ENCODE measurements around the gene PPRC1. TPM values are rescaled to one million over a fixed set of nuclear protein-coding genes. Genes with fewer than 3 reads are reported as not detected.

The PPRC1 gene
- total RNA-seq, 1 experiment from 2014 or later: 68.2 TPM

DNA sequence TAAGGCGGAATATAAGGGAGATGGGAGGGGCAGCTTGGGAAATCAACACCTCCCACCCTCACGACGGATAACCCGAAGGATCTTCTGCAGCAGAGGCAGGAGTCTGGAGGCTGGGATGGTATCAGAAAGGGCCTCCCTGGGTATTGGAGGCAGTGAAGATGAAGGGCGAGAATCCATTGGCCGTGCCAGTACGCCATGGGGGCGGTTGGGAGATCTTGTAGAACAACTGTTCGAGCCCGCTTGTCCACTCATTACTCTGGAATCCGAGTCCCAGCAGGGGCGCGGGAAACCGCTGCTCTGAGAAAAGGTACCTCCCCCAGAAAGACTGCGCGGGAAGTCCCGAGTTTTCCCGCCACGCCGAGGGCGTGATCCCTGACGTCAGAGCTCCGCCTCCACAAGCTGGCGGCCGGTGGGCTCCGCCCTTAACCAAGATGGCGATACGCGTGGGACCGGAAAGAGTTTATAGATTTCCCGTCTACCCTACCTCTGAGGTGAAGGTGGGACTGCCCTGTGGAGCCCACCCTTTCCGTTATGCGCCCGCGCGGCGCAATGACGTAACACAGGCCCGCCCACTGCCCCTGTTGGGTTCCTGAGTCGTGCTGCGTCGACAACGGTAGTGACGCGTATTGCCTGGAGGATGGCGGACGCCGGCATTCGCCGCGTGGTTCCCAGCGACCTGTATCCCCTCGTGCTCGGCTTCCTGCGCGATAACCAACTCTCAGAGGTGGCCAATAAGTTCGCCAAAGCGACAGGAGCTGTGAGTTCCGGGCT lies 19.1 kb downstream of the PPRC1 start, which contains the start of gene NOLC1:
Gene NOLC1 (plus strand): TSS at position 616 of the 771 bp plus-strand sequence. CDS start 22 bp downstream, at position 638.
- H3K9me3 Mint-ChIP-seq (ENCODE audit: unreplicated experiment): no peaks in the 10 kb centered on the region
- no peaks in the 10 kb centered on the region for H3K27me3 Mint-ChIP-seq (ENCODE audit: insufficient read depth, unreplicated experiment)
- peak within 1 kb of the TSS; percentile 75 for H3K4me3 Mint-ChIP-seq (ENCODE audit: unreplicated experiment)
- H3K36me3 Mint-ChIP-seq (ENCODE audit: insufficient read depth, unreplicated experiment): peaks cover 63% of the 10 kb centered on the region
- peak within 1 kb of the TSS; percentile 92 for H3K27ac Mint-ChIP-seq (ENCODE audit: low read depth, unreplicated experiment)
- intact Hi-C loops (cut with micrococcal nuclease): loop anchor here (1.0 kb wide), 1 partner anchor 20 kb away; no protein-coding TSS in a partner anchor
- peaks cover 14% of the 10 kb centered on the region for H3K4me1 Mint-ChIP-seq (ENCODE audit: insufficient read depth, unreplicated experiment)
- DNase-seq (ENCODE audit: unreplicated experiment): peak; percentile 98
- ChIA-PET POLR2A (interaction anchor here (0.6 to 4.2 kb wide), 25 partner anchors 8 to 492 kb away, joined by 3 to 47 read pairs (median 5); partner anchors contain the start of genes ACTR1A, C10orf95, CUEDC2 and GBF1), CTCF (interaction anchor here (0.6 to 1.5 kb wide), 5 partner anchors 8 to 247 kb away, joined by 3 to 4 read pairs (median 4); partner anchors contain the start of gene NFKB2)
- BruUV-seq (replicated peaks): no TSS peak
- TF ChIP-seq, protein P1, sequence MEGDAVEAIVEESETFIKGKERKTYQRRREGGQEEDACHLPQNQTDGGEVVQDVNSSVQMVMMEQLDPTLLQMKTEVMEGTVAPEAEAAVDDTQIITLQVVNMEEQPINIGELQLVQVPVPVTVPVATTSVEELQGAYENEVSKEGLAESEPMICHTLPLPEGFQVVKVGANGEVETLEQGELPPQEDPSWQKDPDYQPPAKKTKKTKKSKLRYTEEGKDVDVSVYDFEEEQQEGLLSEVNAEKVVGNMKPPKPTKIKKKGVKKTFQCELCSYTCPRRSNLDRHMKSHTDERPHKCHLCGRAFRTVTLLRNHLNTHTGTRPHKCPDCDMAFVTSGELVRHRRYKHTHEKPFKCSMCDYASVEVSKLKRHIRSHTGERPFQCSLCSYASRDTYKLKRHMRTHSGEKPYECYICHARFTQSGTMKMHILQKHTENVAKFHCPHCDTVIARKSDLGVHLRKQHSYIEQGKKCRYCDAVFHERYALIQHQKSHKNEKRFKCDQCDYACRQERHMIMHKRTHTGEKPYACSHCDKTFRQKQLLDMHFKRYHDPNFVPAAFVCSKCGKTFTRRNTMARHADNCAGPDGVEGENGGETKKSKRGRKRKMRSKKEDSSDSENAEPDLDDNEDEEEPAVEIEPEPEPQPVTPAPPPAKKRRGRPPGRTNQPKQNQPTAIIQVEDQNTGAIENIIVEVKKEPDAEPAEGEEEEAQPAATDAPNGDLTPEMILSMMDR (IDR thresholded peaks at IDR 0.05; ENCODE audit: unreplicated experiment): no peak

DNA sequence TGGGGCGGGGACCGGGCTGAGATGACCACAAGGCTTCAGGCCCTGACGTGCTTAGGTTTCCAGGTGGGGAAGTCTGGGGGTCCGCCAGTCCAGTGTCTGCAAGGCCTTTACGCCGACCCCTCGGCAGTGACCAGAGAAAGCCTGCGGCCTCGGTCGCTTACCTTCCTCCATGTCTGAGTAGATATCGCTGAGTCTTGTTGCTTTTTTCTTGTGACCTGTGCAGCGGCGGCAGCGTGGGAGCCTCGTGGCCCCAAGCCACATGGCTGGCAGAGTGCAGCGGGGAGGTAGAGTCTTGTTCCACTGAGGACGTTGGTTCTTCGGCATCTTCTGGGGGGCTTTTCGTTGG lies 19.7 kb downstream of the PPRC1 start:
- no peak for DNase-seq (ENCODE audit: unreplicated experiment)
- ChIA-PET CTCF (interaction anchor here (0.6 to 1.5 kb wide), 4 partner anchors 19 to 246 kb away, joined by 3 to 4 read pairs (median 4); partner anchors contain the start of gene NFKB2), POLR2A (interaction anchor here (0.7 to 4.2 kb wide), 20 partner anchors 11 to 492 kb away, joined by 3 to 47 read pairs (median 6); partner anchors contain the start of genes ACTR1A, C10orf95, CUEDC2 and GBF1)
- Mint-ChIP-seq H3K4me3 (ENCODE audit: unreplicated experiment) (peak overlapping the region; percentile 75), H3K27ac (ENCODE audit: low read depth, unreplicated experiment) (peak overlapping the region; percentile 92), H3K36me3 (ENCODE audit: insufficient read depth, unreplicated experiment) (peaks cover 63% of the 10 kb centered on the region), H3K27me3 (ENCODE audit: insufficient read depth, unreplicated experiment) (no peaks in the 10 kb centered on the region), H3K9me3 (ENCODE audit: unreplicated experiment) (no peaks in the 10 kb centered on the region), H3K4me1 (ENCODE audit: insufficient read depth, unreplicated experiment) (peaks cover 14% of the 10 kb centered on the region)
- BruUV-seq (replicated peaks): no TSS peak
- intact Hi-C loops (cut with micrococcal nuclease): loop anchor here (1.0 kb wide), 1 partner anchor 20 kb away; no protein-coding TSS in a partner anchor
- TF ChIP-seq, protein P1 (IDR thresholded peaks at IDR 0.05; ENCODE audit: unreplicated experiment): no peak

DNA sequence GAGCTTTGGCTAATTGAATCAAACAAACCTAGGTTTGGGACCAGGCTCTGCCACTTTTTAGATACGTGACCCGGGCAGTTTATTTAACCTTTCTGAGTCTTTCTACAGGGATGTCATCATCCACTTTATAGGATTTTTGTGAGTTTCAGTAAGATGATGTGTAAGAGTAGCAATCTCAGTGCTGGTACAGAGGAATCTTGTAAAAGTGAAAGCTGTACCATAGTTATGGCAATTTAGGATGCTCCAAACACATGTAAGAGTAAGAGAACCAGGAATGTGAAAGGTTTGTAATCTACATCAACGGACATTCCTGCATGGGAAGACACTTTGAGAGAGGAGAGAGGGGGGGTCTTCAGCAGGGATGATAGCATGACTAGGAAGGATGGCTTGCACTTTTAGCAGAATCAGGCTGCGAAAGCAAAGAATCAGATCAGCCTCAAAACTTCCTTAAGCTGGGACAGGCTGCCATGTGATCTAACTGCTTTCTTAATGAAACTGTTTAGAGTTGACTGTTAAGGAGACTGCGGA lies 20.3 kb downstream of the PPRC1 start:
- H3K27me3 Mint-ChIP-seq (ENCODE audit: insufficient read depth, unreplicated experiment): no peaks in the 10 kb centered on the region
- peak overlapping the region; percentile 92 for H3K27ac Mint-ChIP-seq (ENCODE audit: low read depth, unreplicated experiment)
- DNase-seq (ENCODE audit: unreplicated experiment): peak; percentile 13
- H3K4me3 Mint-ChIP-seq (ENCODE audit: unreplicated experiment): peak overlapping the region; percentile 75
- ChIA-PET CTCF (interaction anchor here (0.6 to 1.5 kb wide), 4 partner anchors 17 to 269 kb away, joined by 3 to 4 read pairs (median 3); no protein-coding TSS in a partner anchor), POLR2A (interaction anchor here (0.6 to 4.2 kb wide), 19 partner anchors 13 to 491 kb away, joined by 3 to 47 read pairs (median 5); partner anchors contain the start of genes ACTR1A, C10orf95, CUEDC2 and GBF1)
- BruUV-seq (replicated peaks): no TSS peak
- H3K36me3 Mint-ChIP-seq (ENCODE audit: insufficient read depth, unreplicated experiment): peaks cover 63% of the 10 kb centered on the region
- TF ChIP-seq, protein P1 (IDR thresholded peaks at IDR 0.05; ENCODE audit: unreplicated experiment): no peak
- intact Hi-C loops (cut with micrococcal nuclease): no loop called here
- H3K4me1 Mint-ChIP-seq (ENCODE audit: insufficient read depth, unreplicated experiment): peaks cover 14% of the 10 kb centered on the region
- H3K9me3 Mint-ChIP-seq (ENCODE audit: unreplicated experiment): no peaks in the 10 kb centered on the region
